GM21786 (cell line): ENCODE data around the gene HPSE2.

ENCODE experiments used
- ATAC-seq: cut with Tn5 transposase; IDR thresholded peaks from one replicate; pipeline ENCODE4 v1.9.1; 2021; ENCODE audit not compliant: unreplicated experiment

Gene HPSE2

GRCh38 chr10:98855403-98856189 lies 380.1 kb downstream of the HPSE2 start:
- ATAC-seq: no peak

- no peak for ATAC-seq
These were observed 383.0 kb downstream of the HPSE2 start for GRCh38 chr10:98852686-98853085.

GRCh38 chr10:98848361-98848760 lies 387.3 kb downstream of the HPSE2 start:
- ATAC-seq: no peak

GRCh38 chr10:98846787-98847186 lies 388.9 kb downstream of the HPSE2 start:
- ATAC-seq: no peak

DNA sequence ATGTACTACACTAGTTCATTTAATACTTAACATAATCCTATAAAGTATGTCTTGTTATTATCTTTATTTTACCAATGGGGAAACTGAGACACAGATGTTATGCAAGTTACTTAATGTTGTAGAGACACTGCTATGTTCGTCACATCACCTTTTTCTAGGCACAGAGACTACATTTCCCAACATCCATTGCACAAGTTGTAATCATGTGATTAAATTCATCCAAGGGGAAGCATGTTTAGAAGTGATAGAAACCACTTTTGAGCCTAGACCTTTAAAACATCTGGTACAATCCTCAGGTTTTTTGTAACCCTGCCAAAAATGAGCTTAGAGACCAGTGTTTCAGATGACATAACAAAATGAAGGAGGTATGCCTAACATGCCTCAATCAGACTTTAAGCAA lies 402.1 kb downstream of the HPSE2 start:
- no peak for ATAC-seq

DNA sequence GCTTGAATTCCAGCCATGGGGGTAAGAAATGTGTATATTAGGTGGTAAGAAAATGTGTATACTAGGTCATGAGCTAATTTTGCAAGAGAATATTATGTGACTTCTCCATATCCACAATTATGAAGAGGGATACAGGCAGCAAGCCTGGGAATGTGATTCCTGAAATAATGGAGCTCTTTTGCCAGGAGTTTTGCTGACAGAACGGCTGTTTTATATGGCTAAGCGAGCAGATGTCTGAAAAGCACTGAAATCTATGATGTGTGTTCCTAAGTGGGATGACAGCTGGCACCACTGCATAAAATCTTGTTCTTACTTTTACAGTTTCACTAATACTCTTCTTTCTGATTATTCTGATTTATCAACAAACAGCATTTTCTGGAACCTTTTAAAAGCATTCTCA lies 402.9 kb downstream of the HPSE2 start:
- ATAC-seq: no peak

- ATAC-seq: no peak
These were observed 403.5 kb downstream of the HPSE2 start for GRCh38 chr10:98832196-98832595.

DNA sequence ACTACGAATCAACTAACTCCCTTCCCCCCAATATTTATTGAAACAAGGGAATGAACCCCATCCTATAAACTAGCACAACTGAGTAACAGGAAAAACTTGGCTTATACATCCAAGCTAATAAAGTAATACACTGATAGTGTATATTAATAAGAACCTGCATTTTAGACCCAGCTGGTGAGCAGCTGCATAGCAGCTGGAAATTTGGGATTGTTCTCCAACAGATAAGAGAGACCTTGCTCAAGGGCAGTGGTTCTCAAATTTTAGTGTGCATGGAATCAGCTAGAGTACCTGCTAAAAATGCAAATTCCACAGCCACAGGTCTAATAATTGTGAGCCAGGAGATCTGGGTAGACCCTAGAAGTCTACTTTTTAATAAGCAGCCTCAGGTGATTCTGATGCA lies 404.3 kb downstream of the HPSE2 start:
- ATAC-seq: no peak

DNA sequence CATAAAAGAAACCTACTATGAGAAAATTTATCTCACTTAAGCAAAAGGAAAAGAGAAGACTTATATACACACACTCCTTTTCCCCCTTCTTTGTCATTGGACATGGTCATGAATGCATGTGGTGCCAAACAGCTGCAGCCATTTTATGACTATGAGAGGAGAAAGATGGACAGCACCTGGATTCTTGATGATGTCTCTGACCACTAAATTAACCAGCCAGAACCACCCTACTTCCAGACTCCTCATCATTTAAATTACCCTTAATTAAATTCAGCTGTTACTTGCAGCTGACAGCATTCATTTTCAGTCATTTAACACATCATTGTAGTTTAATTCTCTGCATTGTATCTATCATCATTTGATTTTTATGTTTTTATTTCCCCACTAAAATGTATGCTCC lies 409.9 kb downstream of the HPSE2 start:
- no peak for ATAC-seq

GRCh38 chr10:98817396-98817795 lies 418.3 kb downstream of the HPSE2 start:
- ATAC-seq: no peak

- no peak for ATAC-seq
These were observed 420.4 kb downstream of the HPSE2 start for GRCh38 chr10:98815039-98815885.

GRCh38 chr10:98814470-98814869 lies 421.2 kb downstream of the HPSE2 start:
- no peak for ATAC-seq

DNA sequence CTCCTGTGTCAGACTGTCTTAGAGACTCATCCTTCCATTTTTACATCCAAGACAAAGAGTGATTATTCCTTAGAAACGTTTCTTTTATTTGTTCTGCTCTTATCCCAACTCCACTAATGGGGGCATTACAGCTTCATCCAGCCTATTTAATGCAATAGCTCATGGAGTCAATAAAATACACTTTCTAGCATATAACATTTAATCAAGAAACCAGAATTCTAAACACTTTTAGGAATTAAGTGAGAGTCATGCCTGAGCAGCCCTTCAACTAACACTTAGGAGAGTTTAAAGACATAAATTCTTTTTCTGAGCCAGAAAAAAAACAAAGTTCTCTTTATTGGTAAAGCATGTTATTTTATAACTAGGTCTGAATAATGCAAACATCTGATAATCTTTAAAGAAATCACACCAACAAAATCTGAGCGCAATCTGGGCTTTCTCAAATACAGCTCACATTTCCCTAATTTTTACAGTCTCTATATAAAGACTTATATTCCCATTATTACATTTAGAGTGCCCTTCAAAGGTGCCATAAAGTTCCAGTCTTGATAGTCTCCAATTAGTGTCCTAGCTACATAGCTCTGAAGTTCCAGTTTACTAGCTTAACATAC lies 427.3 kb downstream of the HPSE2 start:
- no peak for ATAC-seq

- ATAC-seq: no peak
These were observed 435.4 kb downstream of the HPSE2 start for GRCh38 chr10:98800263-98800662.

DNA sequence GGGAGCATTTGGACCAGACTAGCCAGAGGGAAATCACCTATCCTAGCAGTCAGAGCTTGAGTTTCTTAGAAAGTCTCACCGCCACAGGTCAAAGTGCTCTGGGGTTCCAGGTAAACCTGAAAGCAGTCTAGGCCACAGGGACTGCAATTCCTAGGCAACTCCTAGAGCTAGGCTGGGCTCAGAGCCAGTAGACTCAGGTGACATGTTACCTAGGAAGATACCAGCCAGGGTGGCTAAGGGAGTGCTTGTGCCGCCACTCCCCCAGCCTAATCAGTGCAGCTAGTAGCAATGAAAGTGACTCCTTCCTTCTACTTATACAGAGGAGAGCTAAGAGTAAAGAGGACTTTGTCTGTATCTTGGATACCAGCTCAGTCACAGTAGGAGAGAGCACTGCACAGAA lies 440.2 kb downstream of the HPSE2 start:
- no peak for ATAC-seq

DNA sequence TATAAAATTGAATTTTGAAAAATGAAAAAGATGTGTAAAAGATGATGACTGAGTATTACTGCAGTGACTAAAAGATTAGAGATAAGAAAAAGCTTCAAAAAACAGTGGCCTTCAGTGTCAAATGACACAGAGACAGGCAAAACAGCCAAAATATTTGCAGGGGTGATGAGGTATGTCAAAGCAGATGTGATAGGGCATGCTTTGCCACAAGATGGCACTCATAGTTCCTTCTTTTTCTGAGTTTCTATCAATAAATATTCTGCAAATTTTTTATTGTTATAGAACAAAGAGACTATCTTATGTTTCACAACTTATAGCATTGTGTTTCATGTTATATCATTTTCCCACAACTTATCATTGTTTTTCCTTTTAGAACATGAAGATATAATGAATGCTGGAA lies 444.8 kb downstream of the HPSE2 start:
- no peak for ATAC-seq

DNA sequence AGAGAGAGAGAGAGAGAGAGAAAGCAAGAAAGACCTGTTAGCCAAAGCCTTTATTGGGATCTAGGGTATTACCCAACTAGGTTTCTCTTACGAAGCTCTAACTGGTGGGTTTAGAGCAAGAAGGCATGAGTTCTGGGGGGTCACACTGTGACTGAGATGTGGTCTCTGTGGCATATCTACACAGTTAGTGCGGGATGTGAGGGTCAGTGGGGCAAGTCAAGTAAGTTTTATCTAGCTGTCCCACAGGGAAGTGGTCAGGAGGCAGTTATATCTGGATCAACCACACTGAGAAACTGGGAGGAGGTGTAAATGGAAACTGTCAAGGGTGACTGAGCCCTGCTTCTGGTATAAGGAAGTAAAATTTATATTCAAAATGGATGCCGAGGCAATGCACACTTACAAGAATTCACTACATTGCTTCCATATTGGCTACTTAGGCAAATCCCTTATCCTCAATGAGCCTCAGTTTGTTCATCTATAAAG lies 457.3 kb downstream of the HPSE2 start:
- no peak for ATAC-seq

- ATAC-seq: no peak
These were observed 477.2 kb downstream of the HPSE2 start for GRCh38 chr10:98758463-98758862.

DNA sequence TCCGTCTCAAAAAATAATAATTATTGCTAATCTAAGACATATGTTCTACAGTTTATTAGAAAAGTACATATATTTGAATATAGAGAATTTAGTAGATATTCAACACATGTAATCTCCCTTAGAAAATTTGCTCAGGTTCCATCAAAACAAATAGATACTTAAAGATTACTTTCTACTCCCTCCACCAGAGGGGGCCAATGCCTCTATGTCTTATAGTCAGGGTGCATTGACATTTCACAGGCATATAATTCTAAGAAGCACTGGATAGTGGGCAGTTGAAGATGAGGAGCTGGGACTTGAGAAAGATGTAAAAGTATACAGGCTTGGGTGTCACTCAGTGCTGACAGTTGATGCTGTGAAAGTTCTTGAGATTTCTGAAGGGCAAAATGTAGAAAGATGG lies 487.4 kb downstream of the HPSE2 start:
- no peak for ATAC-seq

DNA sequence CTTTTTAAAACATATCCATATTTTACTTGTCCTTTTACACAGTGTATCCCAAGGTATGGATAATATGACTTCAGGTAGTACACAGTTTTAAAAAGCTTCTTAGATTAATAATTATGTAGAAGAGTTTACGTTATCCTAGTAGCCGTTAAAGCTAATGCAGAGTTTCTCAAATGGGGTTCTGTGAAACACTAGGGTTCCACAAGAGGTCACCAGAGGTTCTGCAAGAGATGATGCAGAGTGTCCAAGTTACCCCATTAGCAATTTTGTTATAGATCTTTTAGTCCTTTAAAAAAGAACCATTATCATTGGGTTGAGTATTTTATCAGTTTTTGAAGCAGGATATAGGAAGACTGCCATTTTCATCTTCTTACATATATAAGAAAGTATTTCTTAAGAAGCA lies 490.0 kb downstream of the HPSE2 start:
- no peak for ATAC-seq

- no peak for ATAC-seq
These were observed 515.1 kb downstream of the HPSE2 start for GRCh38 chr10:98720551-98720950.

- no peak for ATAC-seq
These were observed 522.1 kb downstream of the HPSE2 start for GRCh38 chr10:98713586-98713985.
